Measurements from ENCODE around the gene EML4. TPM values are rescaled to one million over a fixed set of nuclear protein-coding genes. Genes with fewer than 3 reads are reported as not detected.

EML4 gene
- total and polyA plus RNA-seq, 2 of the 13 experiments (the other 11 are each of a cell fraction or from before 2014, with no cell fraction given): 243 to 476 TPM

- TF ChIP-seq CENPX (CRISPR knock-in tag; IDR thresholded peaks at IDR 0.05) (no peak), ZNF639 (CRISPR knock-in tag; conservative IDR thresholded peaks at IDR 0.05) (peak; percentile 76; the same call in 1 of the 2 replicates), KDM3A (CRISPR knock-in tag; IDR thresholded peaks at IDR 0.05; ENCODE audit: low read depth) (peak; percentile 98), ZBTB21 (CRISPR knock-in tag; IDR thresholded peaks at IDR 0.05) (peak; percentile 78), FOXK1 (CRISPR knock-in tag; IDR thresholded peaks at IDR 0.05; ENCODE audit: borderline replicate concordance, low read depth) (peak; percentile 51; the same call in 1 of the 2 replicates), ZNF264 (CRISPR knock-in tag; IDR thresholded peaks at IDR 0.05) (peak; percentile 94), ZNF841 (CRISPR knock-in tag; IDR thresholded peaks at IDR 0.05; ENCODE audit: borderline replicate concordance) (0 out of 2 replicates have a peak, but pooled peaks have one; percentile 34), ZMYM3 (CRISPR knock-in tag; IDR thresholded peaks at IDR 0.05) (peak; percentile 92), CREB1 (IDR thresholded peaks at IDR 0.05) (peak; percentile 53), CREB1 (CRISPR knock-in tag; IDR thresholded peaks at IDR 0.05) (peak; percentile 86), KDM5B (CRISPR knock-in tag; IDR thresholded peaks at IDR 0.05; ENCODE audit: borderline replicate concordance) (peak; percentile 97), ZNF337 (CRISPR knock-in tag; IDR thresholded peaks at IDR 0.05; ENCODE audit: borderline replicate concordance, low read depth) (no peak; the same call in 1 of the 2 replicates), ZSCAN29 (CRISPR knock-in tag; conservative IDR thresholded peaks at IDR 0.05) (peak; percentile 88), PITX1 (CRISPR knock-in tag; IDR thresholded peaks at IDR 0.05) (peak; percentile 99), SNRNP70 (IDR thresholded peaks at IDR 0.05; ENCODE audit: low read depth, low read length) (no peak), NR2F6 (IDR thresholded peaks at IDR 0.05) (peak; percentile 76), NR2F6 (CRISPR knock-in tag; IDR thresholded peaks at IDR 0.05) (peak; percentile 92), ZNF274 (CRISPR knock-in tag; IDR thresholded peaks at IDR 0.05) (peak; percentile 97), FOXO1 (CRISPR knock-in tag; IDR thresholded peaks at IDR 0.05) (peak; percentile 90), KLF16 (CRISPR knock-in tag; IDR thresholded peaks at IDR 0.05) (peak in 1 of 2 experiments; percentile 93; a peak in 3 of 4 replicates), RNF2 (conservative IDR thresholded peaks at IDR 0.05; ENCODE audit: low read depth) (0 out of 2 replicates have a peak, but pooled peaks have one; percentile 31), SAFB2 (CRISPR knock-in tag; IDR thresholded peaks at IDR 0.05; ENCODE audit: borderline replicate concordance, low read depth) (peak; percentile 76; the same call in 1 of the 2 replicates), ZZZ3 (CRISPR knock-in tag; IDR thresholded peaks at IDR 0.05; ENCODE audit: borderline replicate concordance) (0 out of 2 replicates have a peak, but pooled peaks have one; percentile 22), FOSL1 (CRISPR knock-in tag; IDR thresholded peaks at IDR 0.05; ENCODE audit: borderline replicate concordance) (peak; percentile 98)
- TF ChIP-seq, protein P1, sequence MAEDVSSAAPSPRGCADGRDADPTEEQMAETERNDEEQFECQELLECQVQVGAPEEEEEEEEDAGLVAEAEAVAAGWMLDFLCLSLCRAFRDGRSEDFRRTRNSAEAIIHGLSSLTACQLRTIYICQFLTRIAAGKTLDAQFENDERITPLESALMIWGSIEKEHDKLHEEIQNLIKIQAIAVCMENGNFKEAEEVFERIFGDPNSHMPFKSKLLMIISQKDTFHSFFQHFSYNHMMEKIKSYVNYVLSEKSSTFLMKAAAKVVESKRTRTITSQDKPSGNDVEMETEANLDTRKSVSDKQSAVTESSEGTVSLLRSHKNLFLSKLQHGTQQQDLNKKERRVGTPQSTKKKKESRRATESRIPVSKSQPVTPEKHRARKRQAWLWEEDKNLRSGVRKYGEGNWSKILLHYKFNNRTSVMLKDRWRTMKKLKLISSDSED (CRISPR knock-in tag; IDR thresholded peaks at IDR 0.05): no peak
- TF ChIP-seq, protein P2, sequence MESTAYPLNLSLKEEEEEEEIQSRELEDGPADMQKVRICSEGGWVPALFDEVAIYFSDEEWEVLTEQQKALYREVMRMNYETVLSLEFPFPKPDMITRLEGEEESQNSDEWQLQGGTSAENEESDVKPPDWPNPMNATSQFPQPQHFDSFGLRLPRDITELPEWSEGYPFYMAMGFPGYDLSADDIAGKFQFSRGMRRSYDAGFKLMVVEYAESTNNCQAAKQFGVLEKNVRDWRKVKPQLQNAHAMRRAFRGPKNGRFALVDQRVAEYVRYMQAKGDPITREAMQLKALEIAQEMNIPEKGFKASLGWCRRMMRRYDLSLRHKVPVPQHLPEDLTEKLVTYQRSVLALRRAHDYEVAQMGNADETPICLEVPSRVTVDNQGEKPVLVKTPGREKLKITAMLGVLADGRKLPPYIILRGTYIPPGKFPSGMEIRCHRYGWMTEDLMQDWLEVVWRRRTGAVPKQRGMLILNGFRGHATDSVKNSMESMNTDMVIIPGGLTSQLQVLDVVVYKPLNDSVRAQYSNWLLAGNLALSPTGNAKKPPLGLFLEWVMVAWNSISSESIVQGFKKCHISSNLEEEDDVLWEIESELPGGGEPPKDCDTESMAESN (CRISPR knock-in tag; conservative IDR thresholded peaks at IDR 0.05): peak; percentile 86
Observed at GRCh38 chr2:42132966-42133641, 36.0 kb upstream of the EML4 start (continued).

All from HepG2 (cell line).